ENCODE data around the gene FABP2.

DNA sequence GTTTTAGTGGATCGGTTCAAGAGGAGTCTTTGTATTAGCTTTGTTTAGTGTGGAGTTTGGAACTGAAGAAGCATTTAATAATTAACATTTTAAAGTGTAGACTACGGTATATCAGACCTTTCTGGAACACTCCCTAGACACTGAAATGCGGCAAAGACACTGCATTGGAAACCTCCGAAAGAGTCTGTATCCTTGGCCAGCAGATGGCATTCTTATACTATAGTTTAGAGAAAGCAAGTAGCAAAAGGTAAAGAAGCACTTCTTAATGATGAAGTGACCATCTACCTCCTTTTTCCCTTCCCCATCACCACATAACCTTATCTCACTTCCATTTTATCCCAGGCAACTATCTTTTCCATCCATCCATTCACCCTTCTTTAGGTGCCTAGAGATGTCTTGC is 7.6 kb downstream of the FABP2 start:
- TF ChIP-seq, protein P1, sequence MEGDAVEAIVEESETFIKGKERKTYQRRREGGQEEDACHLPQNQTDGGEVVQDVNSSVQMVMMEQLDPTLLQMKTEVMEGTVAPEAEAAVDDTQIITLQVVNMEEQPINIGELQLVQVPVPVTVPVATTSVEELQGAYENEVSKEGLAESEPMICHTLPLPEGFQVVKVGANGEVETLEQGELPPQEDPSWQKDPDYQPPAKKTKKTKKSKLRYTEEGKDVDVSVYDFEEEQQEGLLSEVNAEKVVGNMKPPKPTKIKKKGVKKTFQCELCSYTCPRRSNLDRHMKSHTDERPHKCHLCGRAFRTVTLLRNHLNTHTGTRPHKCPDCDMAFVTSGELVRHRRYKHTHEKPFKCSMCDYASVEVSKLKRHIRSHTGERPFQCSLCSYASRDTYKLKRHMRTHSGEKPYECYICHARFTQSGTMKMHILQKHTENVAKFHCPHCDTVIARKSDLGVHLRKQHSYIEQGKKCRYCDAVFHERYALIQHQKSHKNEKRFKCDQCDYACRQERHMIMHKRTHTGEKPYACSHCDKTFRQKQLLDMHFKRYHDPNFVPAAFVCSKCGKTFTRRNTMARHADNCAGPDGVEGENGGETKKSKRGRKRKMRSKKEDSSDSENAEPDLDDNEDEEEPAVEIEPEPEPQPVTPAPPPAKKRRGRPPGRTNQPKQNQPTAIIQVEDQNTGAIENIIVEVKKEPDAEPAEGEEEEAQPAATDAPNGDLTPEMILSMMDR (IDR thresholded peaks at IDR 0.05): peak; percentile 5 to 33
- no peak for TF ChIP-seq EP300 (IDR thresholded peaks at IDR 0.05)
- TF ChIP-seq POLR2AphosphoS5 (IDR thresholded peaks at IDR 0.05): no peak
- no peak for TF ChIP-seq POLR2A (IDR thresholded peaks at IDR 0.05)

Data from suprapubic skin (tissue), 4 donors.